GM12878 (cell line): ENCODE data around the gene RANBP9. TPM values are rescaled to one million over a fixed set of nuclear protein-coding genes. Genes with fewer than 3 reads are reported as not detected.

ENCODE experiments used
- ATAC-seq: fragments of 200-7000 bp; cut with Tn5 transposase; 3 replicates; pipeline ENCODE4 v1.9.1; 2020; ENCODE audit warnings: mild to moderate bottlenecking, moderate library complexity
- BruUV-seq: library from RNA; stranded (reverse); fragments of 400-500 nt; replicated peaks from 2 replicates; lab custom pipeline; 2021; lab: Mats Ljungman, UMichigan
- CTCF ChIA-PET: fragments of 300-600 bp; sonication (Branson Sonifier 250); formaldehyde crosslinking; extraction: SDS; loops from one replicate; lab custom pipeline; 2021; ENCODE audit warnings: inconsistent platforms; lab: Yijun Ruan, JAX
- POLR2A ChIA-PET: fragments of 350-600 bp; formaldehyde crosslinking; extraction: SDS; loops from one replicate; lab custom pipeline; 2021; ENCODE audit warnings: inconsistent platforms; lab: Charles Lee
- RAD21 ChIA-PET: fragments of 300-600 bp; sonication (Branson Sonifier 250); formaldehyde crosslinking; loops from one replicate; lab custom pipeline; 2023; ENCODE audit warnings: antibody characterized with exemption; ENCODE audit not compliant: unreplicated experiment; lab: Charles Lee
- SMC1A ChIA-PET: fragments of 300-600 bp; sonication (Branson Sonifier 250); formaldehyde crosslinking; loops from one replicate; lab custom pipeline; 2023; ENCODE audit not compliant: unreplicated experiment, uncharacterized antibody; lab: Charles Lee
- DNase-seq: peaks from one replicate; pipeline ENCODE4 v3.0.0-alpha.2; 2011; ENCODE audit warnings: low read depth, low spot score
- FAIRE-seq: peaks from 3 replicates; lab custom pipeline; 2011; peaks lifted over from hg19 to GRCh38; lab: Jason Lieb, UNC
- H2AFZ ChIP-seq: 2 replicates; pipeline ENCODE4 v1.6.0; 2011; ENCODE audit warnings: low read depth, low read length, control low read depth; ENCODE audit not compliant: control insufficient read depth
- H3K27ac ChIP-seq: 2 replicates; pipeline ENCODE4 v1.5.1; 2011; ENCODE audit warnings: control low read depth; ENCODE audit not compliant: control insufficient read depth, insufficient read depth
- H3K27me3 ChIP-seq, 2 experiments: replicated peaks in 1 of 2; 2 replicates each; pipeline versions ENCODE4 v1.6.0 to v1.6.1; 2011; ENCODE audit warnings: low read length in 1 of 2; ENCODE audit not compliant: control insufficient read depth in 2 of 2, insufficient read depth in 2 of 2
- H3K36me3 ChIP-seq, 2 experiments: 2 replicates each; pipeline ENCODE4 v1.5.1; 2011; ENCODE audit warnings: low read length in 1 of 2; ENCODE audit not compliant: control insufficient read depth in 2 of 2, insufficient read depth in 2 of 2
- H3K4me1 ChIP-seq: 2 replicates; pipeline ENCODE4 v1.6.1; 2011; ENCODE audit warnings: mild to moderate bottlenecking, low read length, moderate library complexity, mixed read lengths; ENCODE audit not compliant: control insufficient read depth, insufficient read depth
- H3K4me2 ChIP-seq: 2 replicates; pipeline ENCODE4 v1.6.0; 2011; ENCODE audit warnings: control low read depth; ENCODE audit not compliant: control insufficient read depth, insufficient read depth
- H3K4me3 ChIP-seq: fragments of 200-600 bp; sonication (generic); 2 replicates; pipeline ENCODE4 v1.5.1; 2016
- H3K79me2 ChIP-seq: 2 replicates; pipeline ENCODE4 v1.6.0; 2011; ENCODE audit warnings: low read length; ENCODE audit not compliant: control insufficient read depth, insufficient read depth
- H3K9ac ChIP-seq: 2 replicates; pipeline ENCODE4 v1.8.0; 2011; ENCODE audit warnings: low read length, control low read depth, mixed read lengths; ENCODE audit not compliant: control insufficient read depth, insufficient read depth
- H3K9me3 ChIP-seq: replicated peaks from 3 replicates; pipeline ENCODE4 v1.5.1; 2011; ENCODE audit warnings: mild to moderate bottlenecking, low read length; ENCODE audit not compliant: control insufficient read depth, insufficient read depth
- H4K20me1 ChIP-seq: 2 replicates; pipeline ENCODE4 v1.6.0; 2011; ENCODE audit not compliant: control insufficient read depth, insufficient read depth
- CBFB ChIP-seq: IDR thresholded peaks from 2 replicates; pipeline ENCODE4 v1.6.1; 2016; ENCODE audit warnings: antibody characterized with exemption, low read depth
- CBX3 ChIP-seq: fragments of 200-600 bp; sonication (generic); IDR thresholded peaks from 2 replicates; pipeline ENCODE4 v1.6.1; 2016; ENCODE audit warnings: low read depth, borderline replicate concordance
- DPF2 ChIP-seq: fragments of 450-650 bp; IDR thresholded peaks from 2 replicates; pipeline ENCODE4 v1.6.1; 2017; ENCODE audit warnings: mild to moderate bottlenecking
- HDGF ChIP-seq: fragments of 450-650 bp; IDR thresholded peaks from 2 replicates; pipeline ENCODE4 v1.6.1; 2016; ENCODE audit warnings: antibody characterized with exemption
- LARP7 ChIP-seq: fragments of 450-650 bp; IDR thresholded peaks from 2 replicates; pipeline ENCODE4 v1.6.1; 2017; ENCODE audit warnings: mild to moderate bottlenecking
- MYC ChIP-seq: IDR thresholded peaks from 2 replicates; pipeline ENCODE4 v1.6.1; 2011; ENCODE audit warnings: mild to moderate bottlenecking, low read length, moderate library complexity, inconsistent platforms; ENCODE audit not compliant: insufficient read depth, insufficient replicate concordance, insufficient read length, severe bottlenecking
- NFIC ChIP-seq: IDR thresholded peaks from 2 replicates; pipeline ENCODE4 v1.6.1; 2012; ENCODE audit warnings: low read depth, mild to moderate bottlenecking, inconsistent platforms, low read length, moderate library complexity
- PAX8 ChIP-seq: fragments of 450-650 bp; IDR thresholded peaks from 2 replicates; pipeline ENCODE4 v1.6.1; 2017; ENCODE audit warnings: mild to moderate bottlenecking, moderate library complexity
- RB1 ChIP-seq: fragments of 450-650 bp; formaldehyde crosslinking; IDR thresholded peaks from 2 replicates; pipeline ENCODE4 v1.6.1; 2017; ENCODE audit warnings: mild to moderate bottlenecking, borderline replicate concordance
- SMARCA5 ChIP-seq: fragments of 450-650 bp; IDR thresholded peaks from 2 replicates; pipeline ENCODE4 v1.6.1; 2017; ENCODE audit warnings: mild to moderate bottlenecking
- STAT1 ChIP-seq: fragments of 450-650 bp; conservative IDR thresholded peaks from 2 replicates; pipeline ENCODE4 v1.6.1; 2014; ENCODE audit warnings: antibody characterized with exemption, mild to moderate bottlenecking
- ZNF24 ChIP-seq: fragments of 450-650 bp; IDR thresholded peaks from 2 replicates; pipeline ENCODE4 v1.6.1; 2017; ENCODE audit warnings: antibody characterized with exemption, mild to moderate bottlenecking
- WGBS: methylation state at CpG from one replicate; pipeline ENCODE4 v1.1.6; 2016; ENCODE audit warnings: low lambda C conversion rate; ENCODE audit not compliant: insufficient replicate concordance, insufficient coverage; ENCODE audit errors: missing lambda C conversion rate; 5-methylcytosine and 5-hydroxymethylcytosine counted together
- in situ Hi-C: fragments of 300-500 bp; cut with MboI; formaldehyde crosslinking; loops from 9 replicates; pipeline ENCODE4 v1.14.3; 2018; ENCODE audit warnings: mixed read lengths
- intact Hi-C: fragments of 100-400 bp; cut with micrococcal nuclease; formaldehyde crosslinking; loops from one replicate; pipeline ENCODE4 v1.14.2; 2022; ENCODE audit not compliant: unreplicated experiment
- polyA plus RNA-seq, 11 experiments: library from polyadenylated mRNA; depleted of rRNA in 4 of 11; unstranded in 6 of 11; stranded (reverse) in 5 of 11; fragments of >200 nt; fragmentation: Nextera tagmentation in 4 of 11; fragmentation: Illumina TruSeq in 1 of 11; extraction: Ambion mirVana in 4 of 11; extraction: Trizol in 1 of 11; gene quantifications; 1 replicate in 1 of 11; 2 replicates in 10 of 11; pipeline versions ENCODE4 v1.2.1 to v1.2.3, GENCODE V29; 2011 to 2016; ENCODE audit warnings: inconsistent platforms in 2 of 11, missing spikeins in 2 of 11, low read depth in 1 of 11
- total RNA-seq, 4 experiments: library from RNA; depleted of rRNA in 3 of 4; stranded (reverse); fragments of >200 nt in 3 of 4; fragmentation: Illumina TruSeq in 1 of 4; extraction: Trizol in 1 of 4; gene quantifications; 2 replicates each; pipeline versions ENCODE4 v1.2.1 to v1.2.3, GENCODE V29; 2013 to 2021
- TF ChIP-seq, protein P1 (sequence below): fragments of 450-650 bp; IDR thresholded peaks from 2 replicates; pipeline ENCODE4 v1.6.1; 2017; ENCODE audit warnings: borderline replicate concordance
- TF ChIP-seq, protein P2 (sequence below): fragments of 450-650 bp; IDR thresholded peaks from 2 replicates; pipeline ENCODE4 v1.6.1; 2016; ENCODE audit warnings: mild to moderate bottlenecking
- TF ChIP-seq, protein P3 (sequence below): fragments of 450-650 bp; formaldehyde crosslinking; IDR thresholded peaks from 2 replicates; pipeline ENCODE4 v1.4.0; 2020; ENCODE audit warnings: mild to moderate bottlenecking, moderate library complexity
- TF ChIP-seq, protein P4 (sequence below), 3 experiments: IDR thresholded peaks in 2 of 3; conservative IDR thresholded peaks in 1 of 3; 2 replicates each; pipeline ENCODE4 v1.5.1; 2011; ENCODE audit warnings: low read depth in 3 of 3, low read length in 3 of 3, mild to moderate bottlenecking in 3 of 3, control low read depth in 2 of 3, moderate library complexity in 2 of 3, inconsistent platforms in 1 of 3, mixed read lengths in 1 of 3; ENCODE audit not compliant: control insufficient read depth in 2 of 3, insufficient read depth in 1 of 3; ENCODE audit errors: extremely low read depth in 1 of 3

Gene RANBP9
- total and polyA plus RNA-seq, 10 of the 15 experiments (the other 5 are each of a cell fraction or from before 2014, with no cell fraction given): 3.7 to 43.1 (median 16.2) TPM

DNA sequence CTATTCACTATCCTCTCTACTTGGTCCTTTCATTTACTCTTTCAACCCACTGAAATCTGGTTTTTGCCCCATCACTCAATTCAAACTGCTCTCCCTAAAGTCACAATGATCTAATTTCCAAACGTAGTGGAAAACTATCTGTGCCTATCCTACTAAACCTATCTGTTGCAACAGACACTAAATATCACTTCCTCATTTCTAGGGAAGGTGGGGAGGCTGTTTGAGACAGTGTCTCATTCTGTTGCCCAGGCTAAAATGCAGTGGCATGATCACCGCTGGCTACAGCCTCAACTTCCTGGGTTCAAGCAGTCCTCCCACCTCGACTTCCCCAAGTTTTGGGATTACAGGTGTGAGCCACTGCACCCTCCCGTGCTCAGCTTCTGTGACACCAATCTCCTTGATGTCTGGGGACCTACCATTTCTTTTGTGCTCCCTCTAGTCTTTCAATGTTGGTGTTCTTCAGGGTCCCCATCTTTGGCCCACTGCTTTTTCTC, 8.8 kb downstream of the RANBP9 start (continued):
- no peak for TF ChIP-seq NFIC
- TF ChIP-seq, protein P1, sequence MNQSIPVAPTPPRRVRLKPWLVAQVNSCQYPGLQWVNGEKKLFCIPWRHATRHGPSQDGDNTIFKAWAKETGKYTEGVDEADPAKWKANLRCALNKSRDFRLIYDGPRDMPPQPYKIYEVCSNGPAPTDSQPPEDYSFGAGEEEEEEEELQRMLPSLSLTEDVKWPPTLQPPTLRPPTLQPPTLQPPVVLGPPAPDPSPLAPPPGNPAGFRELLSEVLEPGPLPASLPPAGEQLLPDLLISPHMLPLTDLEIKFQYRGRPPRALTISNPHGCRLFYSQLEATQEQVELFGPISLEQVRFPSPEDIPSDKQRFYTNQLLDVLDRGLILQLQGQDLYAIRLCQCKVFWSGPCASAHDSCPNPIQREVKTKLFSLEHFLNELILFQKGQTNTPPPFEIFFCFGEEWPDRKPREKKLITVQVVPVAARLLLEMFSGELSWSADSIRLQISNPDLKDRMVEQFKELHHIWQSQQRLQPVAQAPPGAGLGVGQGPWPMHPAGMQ: no peak
- TF ChIP-seq, protein P2, sequence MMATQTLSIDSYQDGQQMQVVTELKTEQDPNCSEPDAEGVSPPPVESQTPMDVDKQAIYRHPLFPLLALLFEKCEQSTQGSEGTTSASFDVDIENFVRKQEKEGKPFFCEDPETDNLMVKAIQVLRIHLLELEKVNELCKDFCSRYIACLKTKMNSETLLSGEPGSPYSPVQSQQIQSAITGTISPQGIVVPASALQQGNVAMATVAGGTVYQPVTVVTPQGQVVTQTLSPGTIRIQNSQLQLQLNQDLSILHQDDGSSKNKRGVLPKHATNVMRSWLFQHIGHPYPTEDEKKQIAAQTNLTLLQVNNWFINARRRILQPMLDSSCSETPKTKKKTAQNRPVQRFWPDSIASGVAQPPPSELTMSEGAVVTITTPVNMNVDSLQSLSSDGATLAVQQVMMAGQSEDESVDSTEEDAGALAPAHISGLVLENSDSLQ: peak; percentile 34; the same call in 1 of the 2 replicates
- TF ChIP-seq RB1: no peak
- no peak for TF ChIP-seq PAX8
- peak; percentile 63 for TF ChIP-seq ZNF24
- peak; percentile 62 for TF ChIP-seq DPF2

DNA sequence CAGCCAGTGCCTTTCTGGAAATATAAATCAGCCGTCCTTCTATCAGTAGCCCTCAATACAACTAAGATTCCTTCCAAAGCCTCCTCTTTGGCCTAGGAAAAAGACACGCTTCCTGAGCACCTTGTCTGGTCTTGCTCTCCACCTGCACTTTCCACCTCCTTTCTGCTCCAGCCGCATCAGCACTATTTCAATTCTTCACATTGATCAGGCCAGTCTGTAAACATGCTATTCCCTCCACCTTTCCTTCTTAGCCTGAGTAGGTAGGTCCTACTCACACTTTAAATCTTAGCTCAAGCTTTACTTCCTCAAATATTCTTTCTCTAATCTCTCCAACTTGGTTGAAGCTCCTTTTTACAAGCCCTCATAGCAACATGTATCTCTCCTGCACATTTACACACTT, 11.4 kb downstream of the RANBP9 start:
- no peak for ATAC-seq
- Histone ChIP-seq H3K27me3 (no peaks in the 10 kb centered on the region), H3K4me2 (no peak overlapping the region), H4K20me1 (no peaks in the 10 kb centered on the region), H3K4me3 (no peak overlapping the region), H3K79me2 (peaks cover 73% of the 10 kb centered on the region), H3K4me1 (peaks cover 16% of the 10 kb centered on the region), H3K9ac (no peak overlapping the region), H2AFZ (no peak overlapping the region), H3K36me3 (peaks cover 0 to 2% of the 10 kb centered on the region in 2 experiments; a peak in 1 of 4 replicates)
- WGBS: 89% methylated on average over 3 of the region's 3 CpGs
- SMC1A ChIA-PET: interaction anchor here (1.0 to 1.3 kb wide), 2 partner anchors 9 to 12 kb away, joined by 5 to 10 read pairs; no protein-coding TSS in a partner anchor
- intact Hi-C loops (no loop called here), in situ Hi-C loops (no loop called here)
- DNase-seq: no peak
- RAD21 ChIA-PET: interaction anchor here (1.8 kb wide), 1 partner anchor 9 kb away, joined by 6 read pairs; no protein-coding TSS in a partner anchor
- TF ChIP-seq SMARCA5 (no peak), CBX3 (no peak), STAT1 (no peak), LARP7 (no peak), HDGF (no peak), CBFB (no peak), MYC (no peak)
- TF ChIP-seq, protein P3, sequence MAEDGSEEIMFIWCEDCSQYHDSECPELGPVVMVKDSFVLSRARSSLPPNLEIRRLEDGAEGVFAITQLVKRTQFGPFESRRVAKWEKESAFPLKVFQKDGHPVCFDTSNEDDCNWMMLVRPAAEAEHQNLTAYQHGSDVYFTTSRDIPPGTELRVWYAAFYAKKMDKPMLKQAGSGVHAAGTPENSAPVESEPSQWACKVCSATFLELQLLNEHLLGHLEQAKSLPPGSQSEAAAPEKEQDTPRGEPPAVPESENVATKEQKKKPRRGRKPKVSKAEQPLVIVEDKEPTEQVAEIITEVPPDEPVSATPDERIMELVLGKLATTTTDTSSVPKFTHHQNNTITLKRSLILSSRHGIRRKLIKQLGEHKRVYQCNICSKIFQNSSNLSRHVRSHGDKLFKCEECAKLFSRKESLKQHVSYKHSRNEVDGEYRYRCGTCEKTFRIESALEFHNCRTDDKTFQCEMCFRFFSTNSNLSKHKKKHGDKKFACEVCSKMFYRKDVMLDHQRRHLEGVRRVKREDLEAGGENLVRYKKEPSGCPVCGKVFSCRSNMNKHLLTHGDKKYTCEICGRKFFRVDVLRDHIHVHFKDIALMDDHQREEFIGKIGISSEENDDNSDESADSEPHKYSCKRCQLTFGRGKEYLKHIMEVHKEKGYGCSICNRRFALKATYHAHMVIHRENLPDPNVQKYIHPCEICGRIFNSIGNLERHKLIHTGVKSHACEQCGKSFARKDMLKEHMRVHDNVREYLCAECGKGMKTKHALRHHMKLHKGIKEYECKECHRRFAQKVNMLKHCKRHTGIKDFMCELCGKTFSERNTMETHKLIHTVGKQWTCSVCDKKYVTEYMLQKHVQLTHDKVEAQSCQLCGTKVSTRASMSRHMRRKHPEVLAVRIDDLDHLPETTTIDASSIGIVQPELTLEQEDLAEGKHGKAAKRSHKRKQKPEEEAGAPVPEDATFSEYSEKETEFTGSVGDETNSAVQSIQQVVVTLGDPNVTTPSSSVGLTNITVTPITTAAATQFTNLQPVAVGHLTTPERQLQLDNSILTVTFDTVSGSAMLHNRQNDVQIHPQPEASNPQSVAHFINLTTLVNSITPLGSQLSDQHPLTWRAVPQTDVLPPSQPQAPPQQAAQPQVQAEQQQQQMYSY: no peak
- TF ChIP-seq, protein P4, sequence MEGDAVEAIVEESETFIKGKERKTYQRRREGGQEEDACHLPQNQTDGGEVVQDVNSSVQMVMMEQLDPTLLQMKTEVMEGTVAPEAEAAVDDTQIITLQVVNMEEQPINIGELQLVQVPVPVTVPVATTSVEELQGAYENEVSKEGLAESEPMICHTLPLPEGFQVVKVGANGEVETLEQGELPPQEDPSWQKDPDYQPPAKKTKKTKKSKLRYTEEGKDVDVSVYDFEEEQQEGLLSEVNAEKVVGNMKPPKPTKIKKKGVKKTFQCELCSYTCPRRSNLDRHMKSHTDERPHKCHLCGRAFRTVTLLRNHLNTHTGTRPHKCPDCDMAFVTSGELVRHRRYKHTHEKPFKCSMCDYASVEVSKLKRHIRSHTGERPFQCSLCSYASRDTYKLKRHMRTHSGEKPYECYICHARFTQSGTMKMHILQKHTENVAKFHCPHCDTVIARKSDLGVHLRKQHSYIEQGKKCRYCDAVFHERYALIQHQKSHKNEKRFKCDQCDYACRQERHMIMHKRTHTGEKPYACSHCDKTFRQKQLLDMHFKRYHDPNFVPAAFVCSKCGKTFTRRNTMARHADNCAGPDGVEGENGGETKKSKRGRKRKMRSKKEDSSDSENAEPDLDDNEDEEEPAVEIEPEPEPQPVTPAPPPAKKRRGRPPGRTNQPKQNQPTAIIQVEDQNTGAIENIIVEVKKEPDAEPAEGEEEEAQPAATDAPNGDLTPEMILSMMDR (IDR thresholded peaks at IDR 0.05 in 2 of 3, conservative IDR thresholded peaks at IDR 0.05 in 1 of 3; ENCODE audit: control insufficient read depth in 2 of 3, extremely low read depth in 1 of 3, insufficient read depth in 1 of 3, low read depth in 3 of 3, low read length in 3 of 3): no peak
- TF ChIP-seq, all 136 proteins: peak for 0
- Histone ChIP-seq H3K9me3 (no peaks in the 10 kb centered on the region), H3K27ac (no peak overlapping the region)
- ChIA-PET CTCF (interaction anchor here (0.6 to 2.6 kb wide), 5 partner anchors 9 to 362 kb away, joined by 3 to 10 read pairs (median 5); partner anchors contain the start of genes NOL7 and SIRT5), POLR2A (interaction anchor here (0.6 to 1.0 kb wide), 2 partner anchors 9 to 1729 kb away, joined by 3 to 4 read pairs; no protein-coding TSS in a partner anchor)
- no TSS peak for BruUV-seq
- FAIRE-seq: no peak
